HepG2 (cell line): ENCODE measurements around the gene CATSPERE. TPM values are rescaled to one million over a fixed set of nuclear protein-coding genes. Genes with fewer than 3 reads are reported as not detected.

ENCODE experiments used
- ATAC-seq: fragments of 200-7000 bp; cut with Tn5 transposase; 3 replicates; pipeline ENCODE4 v1.9.1; 2020; ENCODE audit warnings: mild to moderate bottlenecking, moderate library complexity
- BruUV-seq: library from RNA; stranded (reverse); fragments of 400-500 nt; replicated peaks from 2 replicates; lab custom pipeline; 2021; lab: Mats Ljungman, UMichigan
- CTCF ChIA-PET: fragments of 300-600 bp; formaldehyde crosslinking; extraction: SDS; loops from one replicate; lab custom pipeline; 2021; ENCODE audit warnings: low total read pairs, inconsistent platforms, low intra/inter-chr PET ratio; lab: Yijun Ruan, JAX
- POLR2A ChIA-PET: fragments of 350-600 bp; sonication (Branson Sonifier 250); formaldehyde crosslinking; loops from one replicate; lab custom pipeline; 2020; ENCODE audit warnings: antibody characterized with exemption, inconsistent platforms; lab: Yijun Ruan, JAX
- DNase-seq: peaks from one replicate; pipeline ENCODE4 v3.0.0-alpha.2; 2015; ENCODE audit warnings: low spot score
- FAIRE-seq: peaks from 3 replicates; lab custom pipeline; 2011; peaks lifted over from hg19 to GRCh38; lab: Jason Lieb, UNC
- H2AFZ ChIP-seq: one replicate; pipeline ENCODE4 v1.6.1; 2011; ENCODE audit warnings: low read length, inconsistent platforms
- H3K27ac ChIP-seq: fragments of 300-600 bp; 3 replicates; pipeline ENCODE4 v1.8.0; 2011; ENCODE audit warnings: mixed run types, mild to moderate bottlenecking, mixed read lengths, low read length, inconsistent platforms; ENCODE audit not compliant: insufficient read depth; ENCODE audit errors: extremely low read length
- H3K27me3 ChIP-seq, 2 experiments: fragments of 200-600 bp in 1 of 2; 2 replicates in 1 of 2; 3 replicates in 1 of 2; pipeline versions ENCODE4 v1.6.0 to v1.8.0; 2011; ENCODE audit warnings: low read length in 2 of 2, mild to moderate bottlenecking in 2 of 2, moderate library complexity in 2 of 2, inconsistent platforms in 1 of 2; ENCODE audit not compliant: insufficient read depth in 2 of 2, control insufficient read depth in 1 of 2
- H3K36me3 ChIP-seq, 2 experiments: fragments of 200-600 bp in 1 of 2; replicated peaks in 1 of 2; 2 replicates in 1 of 2; 3 replicates in 1 of 2; pipeline versions ENCODE4 v1.5.1 to v1.8.0; 2011; ENCODE audit warnings: low read length in 2 of 2, inconsistent platforms in 1 of 2; ENCODE audit not compliant: insufficient read depth in 2 of 2, control insufficient read depth in 1 of 2
- H3K4me1 ChIP-seq: 2 replicates; pipeline ENCODE4 v1.5.1; 2012; ENCODE audit warnings: low read length, inconsistent platforms; ENCODE audit not compliant: insufficient read depth
- H3K4me2 ChIP-seq: 2 replicates; pipeline ENCODE4 v1.6.0; 2011; ENCODE audit warnings: low read depth, low read length, inconsistent platforms
- H3K4me3 ChIP-seq, 3 experiments: fragments of 200-600 bp in 1 of 3; sonication (generic), shearing (Covaris generic) in 1 of 3; replicated peaks in 1 of 3; 2 replicates each; pipeline ENCODE4 v1.5.1; 2011 to 2016; ENCODE audit warnings: low read length in 3 of 3, inconsistent platforms in 2 of 3, low read depth in 2 of 3, mild to moderate bottlenecking in 2 of 3, control low read depth in 1 of 3, mixed read lengths in 1 of 3; ENCODE audit not compliant: insufficient read depth in 1 of 3
- H3K79me2 ChIP-seq: one replicate; pipeline ENCODE4 v1.6.1; 2011; ENCODE audit warnings: low read length, inconsistent platforms; ENCODE audit not compliant: insufficient read depth
- H3K9ac ChIP-seq: 2 replicates; pipeline ENCODE4 v1.6.0; 2011; ENCODE audit warnings: mild to moderate bottlenecking, low read depth, low read length, inconsistent platforms; ENCODE audit not compliant: insufficient read depth
- H3K9me3 ChIP-seq: 2 replicates; pipeline ENCODE4 v1.5.1; 2012; ENCODE audit warnings: mild to moderate bottlenecking, low read length
- H4K20me1 ChIP-seq: 2 replicates; pipeline ENCODE4 v1.6.0; 2011; ENCODE audit warnings: inconsistent platforms, mild to moderate bottlenecking, low read length, moderate library complexity; ENCODE audit not compliant: insufficient read depth
- ARID3A ChIP-seq: IDR thresholded peaks from 2 replicates; pipeline ENCODE4 v1.6.1; 2012; ENCODE audit warnings: low read depth, low read length, improper control_type of control experiment
- ATF1 ChIP-seq: IDR thresholded peaks from 2 replicates; pipeline ENCODE4 v1.6.1; 2016; ENCODE audit warnings: mild to moderate bottlenecking, control low read depth
- ELK4 ChIP-seq: sonication (generic); formaldehyde crosslinking; IDR thresholded peaks from 2 replicates; pipeline ENCODE4 v1.9.0; 2021; ENCODE audit warnings: missing genetic modification reagents, borderline replicate concordance
- GRHL1 ChIP-seq: sonication (generic); formaldehyde crosslinking; conservative IDR thresholded peaks from 2 replicates; pipeline ENCODE4 v1.8.0; 2022; ENCODE audit warnings: missing genetic modification reagents
- JARID2 ChIP-seq: sonication (generic); formaldehyde crosslinking; IDR thresholded peaks from 2 replicates; pipeline ENCODE4 v1.8.1; 2023; ENCODE audit warnings: missing genetic modification reagents, inconsistent platforms; ENCODE audit not compliant: insufficient replicate concordance
- KDM4B ChIP-seq: sonication (generic); formaldehyde crosslinking; IDR thresholded peaks from 2 replicates; pipeline ENCODE4 v1.4.0; 2020; ENCODE audit warnings: missing genetic modification reagents
- KMT2B ChIP-seq: IDR thresholded peaks from 2 replicates; pipeline ENCODE4 v1.6.1; 2016; ENCODE audit warnings: missing genetic modification reagents, missing compliant biosample characterization
- MLX ChIP-seq: IDR thresholded peaks from 2 replicates; pipeline ENCODE4 v1.6.1; 2016
- TARDBP ChIP-seq: sonication (generic); formaldehyde crosslinking; IDR thresholded peaks from 2 replicates; pipeline ENCODE4 v1.8.0; 2022; ENCODE audit warnings: mild to moderate bottlenecking, missing genetic modification reagents
- TCF12 ChIP-seq, 2 experiments: fragments of 450-650 bp in 1 of 2; sonication (generic) in 1 of 2; formaldehyde crosslinking in 1 of 2; IDR thresholded peaks; 2 replicates each; pipeline versions ENCODE4 v1.6.1 to v1.8.0; 2017 to 2022; ENCODE audit warnings: antibody characterized with exemption in 1 of 2, mild to moderate bottlenecking in 1 of 2, missing genetic modification reagents in 1 of 2, moderate library complexity in 1 of 2
- XRCC5 ChIP-seq: fragments of 200-400 bp; formaldehyde crosslinking; optimal IDR thresholded peaks from 2 replicates; pipeline ENCODE3; 2017; ENCODE audit warnings: mild to moderate bottlenecking, low read length
- ZBTB42 ChIP-seq: sonication (generic); formaldehyde crosslinking; IDR thresholded peaks from 2 replicates; pipeline ENCODE4 v1.5.0; 2020; ENCODE audit warnings: mild to moderate bottlenecking, missing genetic modification reagents
- ZBTB7A ChIP-seq: sonication (generic); formaldehyde crosslinking; IDR thresholded peaks from 2 replicates; pipeline ENCODE4 v1.8.0; 2022; ENCODE audit warnings: mild to moderate bottlenecking, missing genetic modification reagents
- ZNF205 ChIP-seq: IDR thresholded peaks from 2 replicates; pipeline ENCODE4 v1.6.1; 2018; ENCODE audit warnings: missing biosample characterization, missing genetic modification reagents
- ZNF3 ChIP-seq: IDR thresholded peaks from 2 replicates; pipeline ENCODE4 v1.7.0; 2017; ENCODE audit warnings: inconsistent platforms
- ZNF652 ChIP-seq: IDR thresholded peaks from 2 replicates; pipeline ENCODE4 v1.6.1; 2016; ENCODE audit warnings: low read depth, borderline replicate concordance
- ZNF7 ChIP-seq: IDR thresholded peaks from 2 replicates; pipeline ENCODE4 v1.6.1; 2016; ENCODE audit warnings: missing biosample characterization, missing genetic modification reagents
- ZNF878 ChIP-seq: sonication (generic); formaldehyde crosslinking; IDR thresholded peaks from 2 replicates; pipeline ENCODE4 v1.8.1; 2023; ENCODE audit warnings: mild to moderate bottlenecking, missing genetic modification reagents, moderate library complexity
- WGBS: methylation state at CpG from one replicate; pipeline ENCODE4 v1.1.6; 2017; ENCODE audit warnings: low lambda C conversion rate; 5-methylcytosine and 5-hydroxymethylcytosine counted together
- in situ Hi-C: cut with HindIII; loops from 2 replicates; pipeline ENCODE4 v1.10.0; 2017; ENCODE audit warnings: low pct_unique_long_range_greater_than_20kb; ENCODE audit not compliant: extremely low pct_ligation_motif_present
- intact Hi-C: fragments of 100-400 bp; cut with micrococcal nuclease; formaldehyde crosslinking; loops from one replicate; pipeline ENCODE4 v1.10.0; 2022; ENCODE audit not compliant: unreplicated experiment
- polyA plus RNA-seq, 8 experiments: library from polyadenylated mRNA; depleted of rRNA in 3 of 8; stranded (reverse) in 7 of 8; unstranded in 1 of 8; fragments of >200 nt; fragmentation: Illumina TruSeq in 4 of 8; extraction: Trizol in 4 of 8; gene quantifications; 2 replicates each; pipeline versions ENCODE4 v1.2.1 to v1.2.3, GENCODE V29; 2011 to 2016; ENCODE audit warnings: low read depth in 4 of 8, missing spikeins in 1 of 8, mixed read lengths in 1 of 8; ENCODE audit not compliant: insufficient read depth in 1 of 8
- total RNA-seq, 5 experiments: library from RNA; depleted of rRNA; stranded (reverse); fragments of >200 nt; fragmentation: Illumina TruSeq; extraction: Trizol; gene quantifications; 2 replicates each; pipeline ENCODE4 v1.2.3, GENCODE V29; 2016; ENCODE audit warnings: low read depth in 1 of 5

The CATSPERE gene
- total and polyA plus RNA-seq, 2 of the 13 experiments (the other 11 are each of a cell fraction or from before 2014, with no cell fraction given): 0.34 to 0.51 TPM

GRCh38 chr1:244654108-244655038 lies 193.3 kb downstream of the CATSPERE start (continued):
- TF ChIP-seq GRHL1 (CRISPR knock-in tag) (no peak), ZNF878 (CRISPR knock-in tag) (0 out of 2 replicates have a peak, but pooled peaks have one; percentile 15), ZNF3 (peak; percentile 54; the same call in 1 of the 2 replicates)

- no TSS peak for BruUV-seq
- ATAC-seq (no peak), DNase-seq (no peak), FAIRE-seq (no peak)
- H3K4me3 ChIP-seq: peak overlapping the region; percentile 69 to 94 (median 94); a peak in 5 of 6 replicates
- CTCF ChIA-PET: no interaction called here
- WGBS: 94% methylated on average over 1 of the region's 1 CpG
- H3K27ac ChIP-seq: no peak overlapping the region
- peaks cover 2 to 8% of the 10 kb centered on the region in 2 experiments; a peak in 2 of 5 replicates for H3K36me3 ChIP-seq
- intact Hi-C loops: loop anchor here (2.0 kb wide), 1 partner anchor 142 kb away; no protein-coding TSS in a partner anchor
- no peaks in the 10 kb centered on the region for H3K9me3 ChIP-seq
- in situ Hi-C loops: loop anchor here (10.0 kb wide), 1 partner anchor 200 kb away; the partner anchor contains the start of gene ADSS2
- no peak overlapping the region for H2AFZ ChIP-seq
- peak overlapping the region; percentile 67 for H3K4me2 ChIP-seq
- POLR2A ChIA-PET: no interaction called here
- H3K27me3 ChIP-seq: no peaks in the 10 kb centered on the region; a peak in 1 of 5 replicates
- H3K9ac ChIP-seq: peak overlapping the region; percentile 86; the same call in 1 of the 2 replicates
- peaks cover 48% of the 10 kb centered on the region for H3K4me1 ChIP-seq
- no peaks in the 10 kb centered on the region for H4K20me1 ChIP-seq
- H3K79me2 ChIP-seq: peaks cover 65% of the 10 kb centered on the region
- TF ChIP-seq ZNF7 (CRISPR knock-in tag) (no peak), JARID2 (CRISPR knock-in tag) (no peak), ZNF205 (CRISPR knock-in tag) (no peak), ZBTB42 (no peak), XRCC5 (no peak), KDM4B (CRISPR knock-in tag) (no peak), ZNF652 (CRISPR knock-in tag) (no peak), ZBTB7A (CRISPR knock-in tag) (no peak), KMT2B (no peak), ATF1 (CRISPR knock-in tag) (no peak), TARDBP (no peak), MLX (CRISPR knock-in tag) (no peak), ELK4 (CRISPR knock-in tag) (no peak), ARID3A (no peak), TCF12 (IDR thresholded peaks at IDR 0.05) (no peak), TCF12 (CRISPR knock-in tag; IDR thresholded peaks at IDR 0.05) (no peak)
Measured at GRCh38 chr1:244655186-244655585, 194.1 kb downstream of the CATSPERE start.
